Measurements from ENCODE around the gene REXO1. TPM values are rescaled to one million over a fixed set of nuclear protein-coding genes. Genes with fewer than 3 reads are reported as not detected.

The REXO1 gene
- total RNA-seq, 4 donors from 2014 or later = 7.5 to 16.4 (median 15.4) TPM

DNA sequence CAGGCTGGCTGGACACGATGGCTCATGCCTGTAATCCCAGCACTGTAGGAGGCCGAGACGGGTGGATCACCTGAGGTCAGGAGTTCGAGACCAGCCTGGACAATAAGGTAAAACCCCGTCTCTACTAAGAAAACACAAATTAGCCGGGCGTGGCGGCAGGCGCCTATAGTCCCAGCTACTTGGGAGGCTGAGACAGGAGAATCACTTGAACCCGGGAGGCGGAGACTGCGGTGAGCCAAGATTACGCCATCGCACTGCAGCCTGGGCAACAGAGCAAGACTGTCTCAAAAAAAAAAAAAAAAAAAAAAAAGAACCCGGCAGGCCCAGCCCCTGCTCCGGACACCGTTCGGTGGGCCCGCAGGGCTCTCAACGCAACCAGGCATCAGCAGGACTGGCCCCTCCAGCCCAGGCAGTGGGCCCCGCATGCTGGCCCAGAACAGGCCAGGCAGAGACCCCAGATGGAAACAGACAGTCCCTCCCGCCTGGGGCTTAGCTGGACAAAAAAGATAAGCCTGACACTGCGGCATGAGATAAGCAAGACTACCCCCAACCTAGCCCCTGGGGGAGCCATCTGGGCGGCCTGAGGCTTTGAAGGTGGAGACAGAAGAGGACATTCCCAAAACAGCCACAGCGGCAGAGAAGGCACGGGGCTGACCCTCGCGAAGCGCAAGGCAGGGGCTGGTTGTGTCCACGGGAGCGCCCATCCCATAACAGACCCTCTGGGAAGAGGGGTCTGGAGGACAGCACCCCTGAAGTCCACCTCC lies 11.6 kb downstream of the REXO1 start:
- H3K4me1 ChIP-seq = peaks cover 21 to 79% (median 24%) of the 10 kb centered on the region in 3 donors
- no peaks in the 10 kb centered on the region for H3K27me3 ChIP-seq
- peaks cover 0 to 40% (median 7%) of the 10 kb centered on the region in 3 donors for H3K36me3 ChIP-seq
- DNase-seq = no peak
- H3K4me3 ChIP-seq = no peak overlapping the region
- WGBS, 2 donors = 81 to 93% methylated on average over 14 to 27 of the region's 31 CpGs
- no peak overlapping the region for H3K27ac ChIP-seq
- intact Hi-C loops (cut with DNase I) = no loop called here
- no peak for TF ChIP-seq POLR2A (IDR thresholded peaks at IDR 0.05)
- TF ChIP-seq, protein P1, sequence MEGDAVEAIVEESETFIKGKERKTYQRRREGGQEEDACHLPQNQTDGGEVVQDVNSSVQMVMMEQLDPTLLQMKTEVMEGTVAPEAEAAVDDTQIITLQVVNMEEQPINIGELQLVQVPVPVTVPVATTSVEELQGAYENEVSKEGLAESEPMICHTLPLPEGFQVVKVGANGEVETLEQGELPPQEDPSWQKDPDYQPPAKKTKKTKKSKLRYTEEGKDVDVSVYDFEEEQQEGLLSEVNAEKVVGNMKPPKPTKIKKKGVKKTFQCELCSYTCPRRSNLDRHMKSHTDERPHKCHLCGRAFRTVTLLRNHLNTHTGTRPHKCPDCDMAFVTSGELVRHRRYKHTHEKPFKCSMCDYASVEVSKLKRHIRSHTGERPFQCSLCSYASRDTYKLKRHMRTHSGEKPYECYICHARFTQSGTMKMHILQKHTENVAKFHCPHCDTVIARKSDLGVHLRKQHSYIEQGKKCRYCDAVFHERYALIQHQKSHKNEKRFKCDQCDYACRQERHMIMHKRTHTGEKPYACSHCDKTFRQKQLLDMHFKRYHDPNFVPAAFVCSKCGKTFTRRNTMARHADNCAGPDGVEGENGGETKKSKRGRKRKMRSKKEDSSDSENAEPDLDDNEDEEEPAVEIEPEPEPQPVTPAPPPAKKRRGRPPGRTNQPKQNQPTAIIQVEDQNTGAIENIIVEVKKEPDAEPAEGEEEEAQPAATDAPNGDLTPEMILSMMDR (IDR thresholded peaks at IDR 0.05) = no peak
- H3K9me3 ChIP-seq = no peaks in the 10 kb centered on the region

DNA sequence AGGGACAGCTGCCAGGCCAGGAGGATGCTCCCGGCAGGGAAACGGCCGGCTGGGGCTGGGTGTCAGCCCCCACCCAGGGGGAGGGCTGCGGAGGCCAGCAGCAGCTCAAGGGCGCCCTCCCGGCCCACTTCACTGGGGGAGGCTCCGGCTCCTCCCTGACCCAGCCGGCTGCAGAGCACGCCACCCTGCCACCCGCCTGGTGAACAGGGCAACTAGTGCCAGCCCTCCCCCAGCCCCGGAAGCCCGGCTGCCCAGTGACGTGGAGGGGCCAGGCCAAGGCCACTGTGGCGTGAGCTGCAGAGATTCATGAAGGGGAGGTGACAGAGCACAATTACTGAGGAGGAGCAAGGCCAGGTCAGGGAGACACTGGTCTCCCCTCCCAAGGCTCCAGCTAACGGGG lies 14.7 kb downstream of the REXO1 start:
- no peak overlapping the region for H3K27ac ChIP-seq
- peaks cover 9 to 50% (median 9%) of the 10 kb centered on the region in 3 donors for H3K4me1 ChIP-seq
- no CpG with 5 or more reads among the region's 15 CpGs for WGBS, 2 donors
- no peaks in the 10 kb centered on the region for H3K27me3 ChIP-seq
- intact Hi-C loops (cut with DNase I) = no loop called here
- peaks cover 0 to 53% (median 0%) of the 10 kb centered on the region in 3 donors for H3K36me3 ChIP-seq
- no peaks in the 10 kb centered on the region for H3K9me3 ChIP-seq
- no peak overlapping the region for H3K4me3 ChIP-seq
- DNase-seq = no peak
- TF ChIP-seq POLR2A (IDR thresholded peaks at IDR 0.05) = no peak
- TF ChIP-seq, protein P1 (IDR thresholded peaks at IDR 0.05) = no peak

DNA sequence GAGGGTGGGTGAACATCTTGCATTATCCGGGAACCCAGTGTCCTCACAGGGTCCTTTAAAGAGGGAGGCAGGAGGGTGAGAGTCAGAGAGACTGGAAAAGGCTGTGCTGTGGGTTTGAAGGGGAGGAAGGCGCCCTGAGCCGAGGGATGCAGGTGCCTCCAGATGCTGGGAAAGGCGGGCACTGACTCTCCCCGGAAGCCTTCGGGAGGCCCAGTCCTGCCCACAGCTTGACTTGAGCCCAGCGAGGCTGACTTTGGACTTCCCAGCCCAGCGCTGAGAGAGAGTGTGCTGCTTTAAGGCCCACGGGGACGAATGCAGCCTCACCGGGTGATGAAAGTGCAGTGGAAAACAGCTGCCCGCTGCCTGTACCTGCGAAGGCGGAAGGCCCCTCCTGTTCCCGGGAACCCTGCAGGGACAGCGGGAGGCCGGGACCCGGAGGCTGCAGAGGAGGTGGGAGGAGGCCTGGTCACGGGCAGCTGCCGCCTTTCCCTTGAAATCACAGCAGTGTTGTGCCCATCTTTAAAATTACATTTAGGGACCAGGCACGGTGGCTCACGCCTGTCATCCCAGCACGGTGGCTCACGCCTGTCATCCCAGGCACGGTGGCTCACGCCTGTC lies 16.1 kb downstream of the REXO1 start:
- DNase-seq = no peak
- Histone ChIP-seq H3K36me3 (peaks cover 0 to 63% (median 11%) of the 10 kb centered on the region in 3 donors), H3K4me1 (peaks cover 0 to 36% (median 0%) of the 10 kb centered on the region in 3 donors), H3K4me3 (no peak overlapping the region), H3K27ac (no peak overlapping the region), H3K27me3 (no peaks in the 10 kb centered on the region), H3K9me3 (no peaks in the 10 kb centered on the region)
- intact Hi-C loops (cut with DNase I) = no loop called here
- 73 to 87% methylated on average over 9 to 15 of the region's 26 CpGs for WGBS, 2 donors
- TF ChIP-seq POLR2A (IDR thresholded peaks at IDR 0.05) = no peak
- TF ChIP-seq, protein P1 (IDR thresholded peaks at IDR 0.05) = no peak

DNA sequence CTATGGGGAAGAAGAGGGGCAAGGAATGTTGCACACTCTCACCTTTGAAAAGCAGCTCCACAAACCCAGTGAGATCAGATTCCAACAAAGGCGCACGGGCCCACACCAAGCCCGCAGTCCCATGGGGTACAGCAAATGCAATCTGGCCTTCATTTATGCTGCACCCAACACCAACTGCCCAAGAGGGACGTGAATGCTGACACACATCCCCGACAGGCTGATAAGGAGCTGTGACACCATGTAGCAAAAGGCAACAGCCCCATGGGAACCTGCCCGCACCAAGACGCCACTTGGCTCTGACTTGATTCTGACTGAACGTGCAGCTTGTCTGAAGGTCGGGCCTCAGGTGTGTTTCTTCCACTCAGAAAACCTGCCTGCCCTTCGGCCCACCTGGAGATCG lies 17.3 kb downstream of the REXO1 start:
- TF ChIP-seq, protein P1 (IDR thresholded peaks at IDR 0.05) = no peak
- TF ChIP-seq POLR2A (IDR thresholded peaks at IDR 0.05) = no peak
- no peaks in the 10 kb centered on the region for H3K27me3 ChIP-seq
- 85 to 94% methylated on average over 7 to 11 of the region's 11 CpGs for WGBS, 2 donors
- peaks cover 0 to 34% (median 4%) of the 10 kb centered on the region in 3 donors for H3K4me1 ChIP-seq
- H3K9me3 ChIP-seq = no peaks in the 10 kb centered on the region
- H3K36me3 ChIP-seq = peaks cover 5 to 75% (median 11%) of the 10 kb centered on the region in 3 donors
- DNase-seq = no peak
- intact Hi-C loops (cut with DNase I) = no loop called here
- H3K27ac ChIP-seq = no peak overlapping the region
- H3K4me3 ChIP-seq = no peak overlapping the region

DNA sequence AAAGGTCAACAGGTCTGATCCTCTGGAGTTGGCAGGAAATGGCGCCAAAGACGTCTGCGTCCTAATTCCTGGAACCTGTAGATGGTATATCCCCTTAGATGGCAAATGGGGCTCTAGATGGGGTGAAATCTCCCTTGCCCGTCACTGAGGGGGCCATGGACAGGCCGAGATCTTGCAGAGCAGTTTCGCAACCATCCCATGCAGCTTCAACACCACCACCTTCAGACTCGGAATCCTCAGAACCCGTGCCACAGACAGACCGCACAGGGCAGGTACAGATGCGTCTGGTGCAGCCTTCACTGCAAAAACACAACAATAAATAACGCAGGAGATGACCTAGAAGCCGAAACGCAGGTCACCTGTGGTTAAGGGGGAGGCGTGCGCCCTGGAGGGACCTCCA lies 17.7 kb downstream of the REXO1 start:
- Histone ChIP-seq H3K4me3 (no peak overlapping the region), H3K27ac (no peak overlapping the region), H3K27me3 (no peaks in the 10 kb centered on the region), H3K9me3 (no peaks in the 10 kb centered on the region), H3K36me3 (peaks cover 5 to 79% (median 11%) of the 10 kb centered on the region in 3 donors), H3K4me1 (peaks cover 0 to 33% (median 7%) of the 10 kb centered on the region in 3 donors)
- WGBS, 2 donors = 81 to 83% methylated on average over 15 of the region's 15 CpGs
- TF ChIP-seq POLR2A (IDR thresholded peaks at IDR 0.05) = no peak
- TF ChIP-seq, protein P1 (IDR thresholded peaks at IDR 0.05) = no peak
- intact Hi-C loops (cut with DNase I) = no loop called here
- DNase-seq = no peak
